Gastrocnemius medialis (tissue), 4 donors: ENCODE measurements around the gene BIRC6.

Source experiments
- POLR2A ChIP-seq, 2 donors: fragments of 450-650 bp; IDR thresholded peaks; one replicate each; pipeline ENCODE4 v1.6.1; 2017; ENCODE audit warnings: antibody characterized with exemption in 2 of 2, mild to moderate bottlenecking in 2 of 2, moderate library complexity in 2 of 2
- TF ChIP-seq, protein P1 (sequence below), 5 experiments: fragments of 450-650 bp in 3 of 5; fragments of 200-600 bp in 2 of 5; sonication (generic) in 2 of 5; IDR thresholded peaks in 4 of 5; conservative IDR thresholded peaks in 1 of 5; 1 replicate in 4 of 5; 2 replicates in 1 of 5; pipeline ENCODE4 v1.5.1; 2016 to 2019; ENCODE audit warnings: antibody characterized with exemption in 5 of 5, mild to moderate bottlenecking in 3 of 5, moderate library complexity in 3 of 5

DNA sequence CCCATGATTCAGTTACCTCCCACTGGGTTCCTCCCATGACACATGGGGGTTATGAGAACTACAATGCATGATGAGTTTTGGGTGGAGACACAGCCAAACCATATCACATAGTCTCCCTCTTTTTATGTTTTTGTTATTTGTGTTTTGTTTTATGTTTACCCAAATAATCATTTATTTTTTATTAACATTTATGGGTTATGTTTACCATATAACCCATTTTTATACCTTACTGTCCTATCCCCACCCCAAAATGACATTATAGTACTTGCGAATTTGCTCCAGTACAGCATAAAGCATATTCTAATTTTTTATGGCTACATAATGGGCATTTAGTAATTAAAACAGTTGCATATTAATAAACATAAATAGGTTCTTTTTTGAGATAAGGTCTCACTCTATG is 209.1 kb downstream of the BIRC6 start:
- TF ChIP-seq, protein P1, sequence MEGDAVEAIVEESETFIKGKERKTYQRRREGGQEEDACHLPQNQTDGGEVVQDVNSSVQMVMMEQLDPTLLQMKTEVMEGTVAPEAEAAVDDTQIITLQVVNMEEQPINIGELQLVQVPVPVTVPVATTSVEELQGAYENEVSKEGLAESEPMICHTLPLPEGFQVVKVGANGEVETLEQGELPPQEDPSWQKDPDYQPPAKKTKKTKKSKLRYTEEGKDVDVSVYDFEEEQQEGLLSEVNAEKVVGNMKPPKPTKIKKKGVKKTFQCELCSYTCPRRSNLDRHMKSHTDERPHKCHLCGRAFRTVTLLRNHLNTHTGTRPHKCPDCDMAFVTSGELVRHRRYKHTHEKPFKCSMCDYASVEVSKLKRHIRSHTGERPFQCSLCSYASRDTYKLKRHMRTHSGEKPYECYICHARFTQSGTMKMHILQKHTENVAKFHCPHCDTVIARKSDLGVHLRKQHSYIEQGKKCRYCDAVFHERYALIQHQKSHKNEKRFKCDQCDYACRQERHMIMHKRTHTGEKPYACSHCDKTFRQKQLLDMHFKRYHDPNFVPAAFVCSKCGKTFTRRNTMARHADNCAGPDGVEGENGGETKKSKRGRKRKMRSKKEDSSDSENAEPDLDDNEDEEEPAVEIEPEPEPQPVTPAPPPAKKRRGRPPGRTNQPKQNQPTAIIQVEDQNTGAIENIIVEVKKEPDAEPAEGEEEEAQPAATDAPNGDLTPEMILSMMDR (IDR thresholded peaks at IDR 0.05 in 4 of 5, conservative IDR thresholded peaks at IDR 0.05 in 1 of 5): no peak
- no peak for TF ChIP-seq POLR2A (IDR thresholded peaks at IDR 0.05)
